VCaP (cell line): ENCODE data around the gene WNT10A.

ENCODE experiments used
- H3K27ac ChIP-seq: fragments of 450-650 bp; 2 replicates; pipeline ENCODE4 v1.5.1; 2017
- CTCF ChIP-seq: fragments of 450-650 bp; conservative IDR thresholded peaks from 2 replicates; pipeline ENCODE4 v1.5.1; 2017; ENCODE audit warnings: mild to moderate bottlenecking, moderate library complexity

Gene WNT10A

GRCh38 chr2:218904176-218904575 lies 23.5 kb downstream of the WNT10A start:
- H3K27ac ChIP-seq = no peak overlapping the region
- TF ChIP-seq CTCF = no peak

GRCh38 chr2:218908721-218909619 lies 28.3 kb downstream of the WNT10A start:
- no peak for TF ChIP-seq CTCF
- H3K27ac ChIP-seq = peak overlapping the region; percentile 61

GRCh38 chr2:218910741-218911140 lies 30.1 kb downstream of the WNT10A start:
- no peak for TF ChIP-seq CTCF
- H3K27ac ChIP-seq = no peak overlapping the region

GRCh38 chr2:218920504-218920903 lies 39.9 kb downstream of the WNT10A start:
- no peak overlapping the region for H3K27ac ChIP-seq
- no peak for TF ChIP-seq CTCF

GRCh38 chr2:218924757-218925156 lies 44.1 kb downstream of the WNT10A start:
- no peak overlapping the region for H3K27ac ChIP-seq
- no peak for TF ChIP-seq CTCF

GRCh38 chr2:218925434-218925833 lies 44.8 kb downstream of the WNT10A start:
- no peak for TF ChIP-seq CTCF

GRCh38 chr2:218927422-218927821 lies 46.8 kb downstream of the WNT10A start:
- TF ChIP-seq CTCF = 0 out of 2 replicates have a peak, but pooled peaks have one; percentile 7
- H3K27ac ChIP-seq = peak overlapping the region; percentile 31; the same call in 1 of the 2 replicates

More at GRCh38 chr2:218925434-218925833, 44.8 kb downstream of the WNT10A start:
- no peak overlapping the region for H3K27ac ChIP-seq
